Measurements from ENCODE around the gene ALS2CL.
A peak's percentile ranks its signal among the peaks of the same experiment; 100 is the strongest.

ALS2CL gene

GRCh38 chr3:46675426-46675825 lies 18.1 kb downstream of the ALS2CL start:
- no peak for TF ChIP-seq NFIC (IDR thresholded peaks at IDR 0.05)
- TF ChIP-seq CREB1 (IDR thresholded peaks at IDR 0.05; ENCODE audit: low read depth), result no peak
- TF ChIP-seq ZBTB7A (IDR thresholded peaks at IDR 0.05; ENCODE audit: low read depth), result no peak
- no peak for TF ChIP-seq EP300 (IDR thresholded peaks at IDR 0.05; ENCODE audit: borderline replicate concordance)
- TF ChIP-seq RAD21 (IDR thresholded peaks at IDR 0.05; ENCODE audit: low read depth), result no peak
- no peak for TF ChIP-seq CEBPB (IDR thresholded peaks at IDR 0.05)
- no peak for TF ChIP-seq YY1 (IDR thresholded peaks at IDR 0.05; ENCODE audit: low read depth)
- TF ChIP-seq TCF12 (IDR thresholded peaks at IDR 0.05; ENCODE audit: low read depth), result no peak
- no peak for TF ChIP-seq USF1 (IDR thresholded peaks at IDR 0.05)
- TF ChIP-seq MAX (IDR thresholded peaks at IDR 0.05), result no peak
- no peak for TF ChIP-seq TAF1 (IDR thresholded peaks at IDR 0.05; ENCODE audit: low read depth)
- TF ChIP-seq TEAD4 (IDR thresholded peaks at IDR 0.05), result no peak
- no peak for TF ChIP-seq FOXM1 (IDR thresholded peaks at IDR 0.05; ENCODE audit: borderline replicate concordance, low read depth)
- TF ChIP-seq EGR1 (IDR thresholded peaks at IDR 0.05), result no peak
- no peak for TF ChIP-seq REST (IDR thresholded peaks at IDR 0.05; ENCODE audit: low read depth)

- no peak for TF ChIP-seq EP300 (IDR thresholded peaks at IDR 0.05; ENCODE audit: borderline replicate concordance)
- peak; percentile 18; the same call in 1 of the 2 replicates for TF ChIP-seq RAD21 (IDR thresholded peaks at IDR 0.05; ENCODE audit: low read depth)
These were observed 19.2 kb downstream of the ALS2CL start for GRCh38 chr3:46674031-46674845.

GRCh38 chr3:46673151-46674030 lies 20.1 kb downstream of the ALS2CL start:
- TF ChIP-seq RAD21 (IDR thresholded peaks at IDR 0.05; ENCODE audit: low read depth) (no peak), MAX (IDR thresholded peaks at IDR 0.05) (no peak), REST (IDR thresholded peaks at IDR 0.05; ENCODE audit: low read depth) (no peak), YY1 (IDR thresholded peaks at IDR 0.05; ENCODE audit: low read depth) (no peak), TAF1 (IDR thresholded peaks at IDR 0.05; ENCODE audit: low read depth) (no peak), TCF12 (IDR thresholded peaks at IDR 0.05; ENCODE audit: low read depth) (no peak), CREB1 (IDR thresholded peaks at IDR 0.05; ENCODE audit: low read depth) (no peak)

- no peak for TF ChIP-seq MAX (IDR thresholded peaks at IDR 0.05)
- no peak for TF ChIP-seq TAF1 (IDR thresholded peaks at IDR 0.05; ENCODE audit: low read depth)
- no peak for TF ChIP-seq USF1 (IDR thresholded peaks at IDR 0.05)
- TF ChIP-seq TCF12 (IDR thresholded peaks at IDR 0.05; ENCODE audit: low read depth), result no peak
- no peak for TF ChIP-seq EP300 (IDR thresholded peaks at IDR 0.05; ENCODE audit: borderline replicate concordance)
These were observed 21.2 kb downstream of the ALS2CL start for GRCh38 chr3:46672349-46672695.

- TF ChIP-seq TEAD4 (IDR thresholded peaks at IDR 0.05), result no peak
- no peak for TF ChIP-seq MAX (IDR thresholded peaks at IDR 0.05)
- TF ChIP-seq RAD21 (IDR thresholded peaks at IDR 0.05; ENCODE audit: low read depth), result no peak
- TF ChIP-seq ZBTB7A (IDR thresholded peaks at IDR 0.05; ENCODE audit: low read depth), result no peak
- TF ChIP-seq CEBPB (IDR thresholded peaks at IDR 0.05), result no peak
- TF ChIP-seq NFIC (IDR thresholded peaks at IDR 0.05), result no peak
These were observed 21.7 kb downstream of the ALS2CL start for GRCh38 chr3:46671541-46672348.

All from Ishikawa (cell line).